Neural cell (in vitro differentiated cells): ENCODE measurements around the gene CCDC27. TPM values are rescaled to one million over a fixed set of nuclear protein-coding genes. Genes with fewer than 3 reads are reported as not detected.

ENCODE experiments used
- H2AFZ ChIP-seq: fragments of 200-600, 300-800 bp; sonication (generic), shearing (Covaris generic); 2 replicates; pipeline ENCODE4 v1.6.0; 2014; ENCODE audit warnings: low read depth, mild to moderate bottlenecking, antibody characterized with exemption, low read length, moderate library complexity
- H3F3A ChIP-seq: fragments of 200-600 bp; shearing (Covaris generic); 2 replicates; pipeline ENCODE4 v1.6.1; 2016; ENCODE audit warnings: mild to moderate bottlenecking, moderate library complexity, mixed read lengths, antibody characterized with exemption, low read length; ENCODE audit not compliant: insufficient read depth, poor library complexity, severe bottlenecking
- H3K27ac ChIP-seq: fragments of 200-600, 300-800 bp; sonication (generic), shearing (Covaris generic); 2 replicates; pipeline ENCODE4 v1.5.1; 2014; ENCODE audit warnings: mild to moderate bottlenecking, low read length, moderate library complexity
- H3K27me3 ChIP-seq: fragments of 300-800, 200-600 bp; sonication (generic), shearing (Covaris generic); 2 replicates; pipeline ENCODE4 v1.6.0; 2014; ENCODE audit warnings: mild to moderate bottlenecking, low read depth, low read length, moderate library complexity; ENCODE audit not compliant: insufficient read depth
- H3K36me3 ChIP-seq: fragments of 300-800, 200-600 bp; sonication (generic), shearing (Covaris generic); 2 replicates; pipeline ENCODE4 v1.5.1; 2014; ENCODE audit warnings: mild to moderate bottlenecking, antibody characterized with exemption, low read length, moderate library complexity; ENCODE audit not compliant: insufficient read depth
- H3K4me2 ChIP-seq: fragments of 300-800, 200-600 bp; sonication (generic), shearing (Covaris generic); 2 replicates; pipeline ENCODE4 v1.6.0; 2014; ENCODE audit warnings: mild to moderate bottlenecking, low read length
- H3K4me3 ChIP-seq: fragments of 300-800, 200-600 bp; sonication (generic), shearing (Covaris generic); 2 replicates; pipeline ENCODE4 v1.5.1; 2014; ENCODE audit warnings: mild to moderate bottlenecking, low read length, moderate library complexity
- H3K79me2 ChIP-seq: fragments of 200-600 bp; shearing (Covaris generic); replicated peaks from 2 replicates; pipeline ENCODE4 v1.6.0; 2014; ENCODE audit warnings: mild to moderate bottlenecking, low read length, moderate library complexity; ENCODE audit not compliant: insufficient read depth
- H3K9ac ChIP-seq: fragments of 300-800, 200-600 bp; sonication (generic), shearing (Covaris generic); 2 replicates; pipeline ENCODE4 v1.6.1; 2016; ENCODE audit warnings: mild to moderate bottlenecking, low read length, mixed read lengths
- H3K9me2 ChIP-seq: fragments of 200-600 bp; shearing (Covaris generic); 2 replicates; pipeline ENCODE4 v1.6.1; 2016; ENCODE audit warnings: mild to moderate bottlenecking, low read length, mixed read lengths; ENCODE audit not compliant: insufficient read depth
- H3K9me3 ChIP-seq: fragments of 200-600, 300-800 bp; sonication (generic), shearing (Covaris generic); 2 replicates; pipeline ENCODE4 v1.6.1; 2016; ENCODE audit warnings: mild to moderate bottlenecking, mixed run types, low read length, moderate library complexity, mixed read lengths
- H4K20me1 ChIP-seq: fragments of 200-600 bp; shearing (Covaris generic); 2 replicates; pipeline ENCODE4 v1.6.1; 2016; ENCODE audit warnings: mild to moderate bottlenecking, mixed run types; ENCODE audit not compliant: insufficient read depth
- EP300 ChIP-seq: fragments of 450-650 bp; conservative IDR thresholded peaks from 2 replicates; pipeline ENCODE4 v1.6.1; 2014; ENCODE audit warnings: antibody characterized with exemption, mild to moderate bottlenecking, moderate library complexity; ENCODE audit not compliant: poor library complexity, severe bottlenecking
- EZH2 ChIP-seq: fragments of 200-600, 300-800 bp; shearing (Covaris generic), sonication (generic); IDR thresholded peaks from 2 replicates; pipeline ENCODE4 v1.6.1; 2014; ENCODE audit warnings: antibody characterized with exemption, low read length, borderline replicate concordance, mild to moderate bottlenecking; ENCODE audit not compliant: insufficient read depth, poor library complexity, severe bottlenecking
- MXI1 ChIP-seq: fragments of 450-650 bp; conservative IDR thresholded peaks from 2 replicates; pipeline ENCODE4 v1.6.1; 2014; ENCODE audit warnings: antibody characterized with exemption, mild to moderate bottlenecking; ENCODE audit not compliant: poor library complexity, severe bottlenecking
- POLR2AphosphoS5 ChIP-seq: IDR thresholded peaks from 2 replicates; pipeline ENCODE4 v1.6.1; 2012
- RAD21 ChIP-seq: fragments of 450-650 bp; conservative IDR thresholded peaks from 2 replicates; pipeline ENCODE4 v1.6.1; 2014; ENCODE audit warnings: antibody characterized with exemption, mild to moderate bottlenecking, moderate library complexity
- SMC3 ChIP-seq: fragments of 450-650 bp; conservative IDR thresholded peaks from 2 replicates; pipeline ENCODE4 v1.6.1; 2014; ENCODE audit warnings: antibody characterized with exemption, mild to moderate bottlenecking, moderate library complexity; ENCODE audit not compliant: poor library complexity
- TAF1 ChIP-seq: IDR thresholded peaks from 2 replicates; pipeline ENCODE4 v1.6.1; 2012; ENCODE audit warnings: low read depth
- polyA plus RNA-seq: library from polyadenylated mRNA; depleted of rRNA; stranded (reverse); fragments of >200 nt; gene quantifications from 2 replicates; pipeline ENCODE4 v1.2.3, GENCODE V29; 2014
- TF ChIP-seq, protein P1 (sequence below): IDR thresholded peaks from 2 replicates; pipeline ENCODE4 v1.6.1; 2012; ENCODE audit warnings: borderline replicate concordance
- TF ChIP-seq, protein P2 (sequence below): fragments of 450-650 bp; IDR thresholded peaks from 2 replicates; pipeline ENCODE4 v1.5.1; 2014; ENCODE audit warnings: antibody characterized with exemption, mild to moderate bottlenecking, moderate library complexity; ENCODE audit not compliant: poor library complexity, severe bottlenecking

Gene CCDC27
- polyA plus RNA-seq, 1 donor from 2014 or later, result not detected

- H3F3A ChIP-seq, result no peaks in the 10 kb centered on the region
- H4K20me1 ChIP-seq, result no peaks in the 10 kb centered on the region
- H3K4me2 ChIP-seq, result no peak overlapping the region
- no peak for TF ChIP-seq EP300
- no peak for TF ChIP-seq EZH2
- no peak for TF ChIP-seq POLR2AphosphoS5
- TF ChIP-seq RAD21, result no peak
- TF ChIP-seq, protein P1, sequence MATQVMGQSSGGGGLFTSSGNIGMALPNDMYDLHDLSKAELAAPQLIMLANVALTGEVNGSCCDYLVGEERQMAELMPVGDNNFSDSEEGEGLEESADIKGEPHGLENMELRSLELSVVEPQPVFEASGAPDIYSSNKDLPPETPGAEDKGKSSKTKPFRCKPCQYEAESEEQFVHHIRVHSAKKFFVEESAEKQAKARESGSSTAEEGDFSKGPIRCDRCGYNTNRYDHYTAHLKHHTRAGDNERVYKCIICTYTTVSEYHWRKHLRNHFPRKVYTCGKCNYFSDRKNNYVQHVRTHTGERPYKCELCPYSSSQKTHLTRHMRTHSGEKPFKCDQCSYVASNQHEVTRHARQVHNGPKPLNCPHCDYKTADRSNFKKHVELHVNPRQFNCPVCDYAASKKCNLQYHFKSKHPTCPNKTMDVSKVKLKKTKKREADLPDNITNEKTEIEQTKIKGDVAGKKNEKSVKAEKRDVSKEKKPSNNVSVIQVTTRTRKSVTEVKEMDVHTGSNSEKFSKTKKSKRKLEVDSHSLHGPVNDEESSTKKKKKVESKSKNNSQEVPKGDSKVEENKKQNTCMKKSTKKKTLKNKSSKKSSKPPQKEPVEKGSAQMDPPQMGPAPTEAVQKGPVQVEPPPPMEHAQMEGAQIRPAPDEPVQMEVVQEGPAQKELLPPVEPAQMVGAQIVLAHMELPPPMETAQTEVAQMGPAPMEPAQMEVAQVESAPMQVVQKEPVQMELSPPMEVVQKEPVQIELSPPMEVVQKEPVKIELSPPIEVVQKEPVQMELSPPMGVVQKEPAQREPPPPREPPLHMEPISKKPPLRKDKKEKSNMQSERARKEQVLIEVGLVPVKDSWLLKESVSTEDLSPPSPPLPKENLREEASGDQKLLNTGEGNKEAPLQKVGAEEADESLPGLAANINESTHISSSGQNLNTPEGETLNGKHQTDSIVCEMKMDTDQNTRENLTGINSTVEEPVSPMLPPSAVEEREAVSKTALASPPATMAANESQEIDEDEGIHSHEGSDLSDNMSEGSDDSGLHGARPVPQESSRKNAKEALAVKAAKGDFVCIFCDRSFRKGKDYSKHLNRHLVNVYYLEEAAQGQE, result no peak
- no peak for TF ChIP-seq MXI1
- TF ChIP-seq SMC3, result no peak
- TF ChIP-seq TAF1, result no peak
- TF ChIP-seq, protein P2, sequence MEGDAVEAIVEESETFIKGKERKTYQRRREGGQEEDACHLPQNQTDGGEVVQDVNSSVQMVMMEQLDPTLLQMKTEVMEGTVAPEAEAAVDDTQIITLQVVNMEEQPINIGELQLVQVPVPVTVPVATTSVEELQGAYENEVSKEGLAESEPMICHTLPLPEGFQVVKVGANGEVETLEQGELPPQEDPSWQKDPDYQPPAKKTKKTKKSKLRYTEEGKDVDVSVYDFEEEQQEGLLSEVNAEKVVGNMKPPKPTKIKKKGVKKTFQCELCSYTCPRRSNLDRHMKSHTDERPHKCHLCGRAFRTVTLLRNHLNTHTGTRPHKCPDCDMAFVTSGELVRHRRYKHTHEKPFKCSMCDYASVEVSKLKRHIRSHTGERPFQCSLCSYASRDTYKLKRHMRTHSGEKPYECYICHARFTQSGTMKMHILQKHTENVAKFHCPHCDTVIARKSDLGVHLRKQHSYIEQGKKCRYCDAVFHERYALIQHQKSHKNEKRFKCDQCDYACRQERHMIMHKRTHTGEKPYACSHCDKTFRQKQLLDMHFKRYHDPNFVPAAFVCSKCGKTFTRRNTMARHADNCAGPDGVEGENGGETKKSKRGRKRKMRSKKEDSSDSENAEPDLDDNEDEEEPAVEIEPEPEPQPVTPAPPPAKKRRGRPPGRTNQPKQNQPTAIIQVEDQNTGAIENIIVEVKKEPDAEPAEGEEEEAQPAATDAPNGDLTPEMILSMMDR, result no peak
- no peak overlapping the region for H3K9ac ChIP-seq
- no peak overlapping the region for H2AFZ ChIP-seq
- no peaks in the 10 kb centered on the region for H3K27me3 ChIP-seq
- no peak overlapping the region for H3K4me3 ChIP-seq
- no peaks in the 10 kb centered on the region for H3K9me2 ChIP-seq
- no peak overlapping the region for H3K27ac ChIP-seq
- H3K79me2 ChIP-seq, result no peaks in the 10 kb centered on the region
- no peaks in the 10 kb centered on the region for H3K9me3 ChIP-seq
- no peaks in the 10 kb centered on the region for H3K36me3 ChIP-seq
These were observed 26.9 kb upstream of the CCDC27 start for GRCh38 chr1:3725366-3725765.

GRCh38 chr1:3727042-3727824 is 25.0 kb upstream of the CCDC27 start:
- no peaks in the 10 kb centered on the region for H3K27me3 ChIP-seq
- H3K4me3 ChIP-seq, result no peak overlapping the region
- no peaks in the 10 kb centered on the region for H3F3A ChIP-seq
- no peaks in the 10 kb centered on the region for H3K36me3 ChIP-seq
- no peaks in the 10 kb centered on the region for H4K20me1 ChIP-seq
- H3K79me2 ChIP-seq, result no peaks in the 10 kb centered on the region
- no peak overlapping the region for H3K4me2 ChIP-seq
- H3K9ac ChIP-seq, result no peak overlapping the region
- no peaks in the 10 kb centered on the region for H3K9me2 ChIP-seq
- TF ChIP-seq, protein P1, result no peak
- TF ChIP-seq POLR2AphosphoS5 (no peak), EP300 (no peak), RAD21 (no peak)
- TF ChIP-seq, protein P2, result no peak
- H3K27ac ChIP-seq, result no peak overlapping the region
- no peaks in the 10 kb centered on the region for H3K9me3 ChIP-seq
- H2AFZ ChIP-seq, result no peak overlapping the region
